HG03521 (cell line): ENCODE data around the gene CYP2A7.
"Not testable (repeated sequence)": the region's sequence is repeated elsewhere in the genome, so short reads cannot be mapped to it uniquely, and the experiment has no call there.

ENCODE experiments used
- ATAC-seq: cut with Tn5 transposase; IDR thresholded peaks from one replicate; pipeline ENCODE4 v1.9.1; 2021; ENCODE audit warnings: mild to moderate bottlenecking, moderate library complexity; ENCODE audit not compliant: unreplicated experiment

Gene CYP2A7, protein sequence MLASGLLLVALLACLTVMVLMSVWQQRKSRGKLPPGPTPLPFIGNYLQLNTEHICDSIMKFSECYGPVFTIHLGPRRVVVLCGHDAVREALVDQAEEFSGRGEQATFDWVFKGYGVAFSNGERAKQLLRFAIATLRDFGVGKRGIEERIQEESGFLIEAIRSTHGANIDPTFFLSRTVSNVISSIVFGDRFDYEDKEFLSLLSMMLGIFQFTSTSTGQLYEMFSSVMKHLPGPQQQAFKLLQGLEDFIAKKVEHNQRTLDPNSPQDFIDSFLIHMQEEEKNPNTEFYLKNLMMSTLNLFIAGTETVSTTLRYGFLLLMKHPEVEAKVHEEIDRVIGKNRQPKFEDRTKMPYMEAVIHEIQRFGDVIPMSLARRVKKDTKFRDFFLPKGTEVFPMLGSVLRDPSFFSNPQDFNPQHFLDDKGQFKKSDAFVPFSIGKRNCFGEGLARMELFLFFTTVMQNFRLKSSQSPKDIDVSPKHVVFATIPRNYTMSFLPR

GRCh38 chr19:40882062-40882461, at the start of gene CYP2A7:
CYP2A7 (minus strand) TSS chr19:40882231; CDS start chr19:40882210, 21 bp downstream.
- ATAC-seq: not testable (repeated sequence)

DNA sequence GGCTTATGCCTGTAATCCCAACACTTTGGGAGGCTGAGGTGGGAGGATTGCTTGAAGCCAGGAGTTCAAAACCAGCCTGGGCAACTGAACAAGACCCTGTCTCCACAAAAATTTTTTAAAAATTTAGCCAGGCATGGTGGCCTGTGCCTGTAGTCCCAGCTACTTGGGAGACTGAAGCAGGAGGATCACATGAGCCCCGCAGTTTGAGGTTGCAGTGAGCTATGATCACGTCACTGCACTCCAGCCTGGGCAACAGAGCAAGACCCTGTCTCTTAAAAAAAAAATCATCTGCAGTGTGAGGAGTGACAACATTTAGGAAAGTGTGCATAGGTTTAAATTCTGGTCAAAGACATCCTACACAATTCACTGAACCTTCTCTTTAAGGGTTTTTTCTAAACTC, 48.8 kb upstream of the CYP2A7 start:
- not testable (repeated sequence) for ATAC-seq

DNA sequence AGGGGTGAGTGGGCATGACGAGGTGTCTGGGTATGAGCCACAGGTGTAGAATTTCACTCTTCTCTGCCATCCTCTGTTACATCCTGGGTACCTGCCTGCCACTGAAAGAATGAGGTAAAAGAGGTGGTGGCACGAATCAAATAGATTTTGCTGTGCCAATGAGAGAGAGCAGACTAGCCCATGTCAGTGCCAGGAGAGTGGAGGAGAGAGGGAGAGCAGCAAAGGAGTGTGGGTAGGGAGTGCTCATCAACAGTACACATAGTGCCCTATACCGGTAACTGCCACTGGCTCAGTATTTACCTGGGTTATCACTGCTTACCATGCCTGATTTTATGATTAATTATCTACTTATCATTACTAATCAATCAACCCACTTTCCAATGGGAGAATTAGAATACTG, 47.9 kb upstream of the CYP2A7 start:
- ATAC-seq: not testable (repeated sequence)

DNA sequence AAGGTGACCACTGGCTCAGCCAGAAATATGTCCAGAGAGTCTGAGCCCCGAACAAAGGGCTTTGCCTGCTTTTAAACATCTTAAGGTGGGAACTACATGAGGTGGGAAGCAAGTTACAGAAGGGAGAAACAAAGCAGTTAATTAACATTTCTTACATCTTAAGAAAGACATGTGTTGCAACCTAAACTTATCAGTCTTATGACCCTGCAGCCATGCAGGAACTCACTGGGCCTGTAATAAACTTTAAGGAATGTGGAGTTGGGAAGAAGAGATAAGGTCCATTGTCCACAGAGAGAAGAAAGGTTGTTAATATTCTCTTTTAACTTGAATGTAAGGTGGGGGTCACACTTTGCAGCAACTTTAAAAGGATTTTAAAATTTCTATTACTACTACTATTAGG, 46.8 kb upstream of the CYP2A7 start:
- ATAC-seq: no peak

- no peak for ATAC-seq
Measured at GRCh38 chr19:40927567-40927966, 45.5 kb upstream of the CYP2A7 start.

GRCh38 chr19:40926276-40926675, 44.2 kb upstream of the CYP2A7 start:
- ATAC-seq: not testable (repeated sequence)

- no peak for ATAC-seq
Measured at GRCh38 chr19:40923934-40924391, 41.9 kb upstream of the CYP2A7 start.

DNA sequence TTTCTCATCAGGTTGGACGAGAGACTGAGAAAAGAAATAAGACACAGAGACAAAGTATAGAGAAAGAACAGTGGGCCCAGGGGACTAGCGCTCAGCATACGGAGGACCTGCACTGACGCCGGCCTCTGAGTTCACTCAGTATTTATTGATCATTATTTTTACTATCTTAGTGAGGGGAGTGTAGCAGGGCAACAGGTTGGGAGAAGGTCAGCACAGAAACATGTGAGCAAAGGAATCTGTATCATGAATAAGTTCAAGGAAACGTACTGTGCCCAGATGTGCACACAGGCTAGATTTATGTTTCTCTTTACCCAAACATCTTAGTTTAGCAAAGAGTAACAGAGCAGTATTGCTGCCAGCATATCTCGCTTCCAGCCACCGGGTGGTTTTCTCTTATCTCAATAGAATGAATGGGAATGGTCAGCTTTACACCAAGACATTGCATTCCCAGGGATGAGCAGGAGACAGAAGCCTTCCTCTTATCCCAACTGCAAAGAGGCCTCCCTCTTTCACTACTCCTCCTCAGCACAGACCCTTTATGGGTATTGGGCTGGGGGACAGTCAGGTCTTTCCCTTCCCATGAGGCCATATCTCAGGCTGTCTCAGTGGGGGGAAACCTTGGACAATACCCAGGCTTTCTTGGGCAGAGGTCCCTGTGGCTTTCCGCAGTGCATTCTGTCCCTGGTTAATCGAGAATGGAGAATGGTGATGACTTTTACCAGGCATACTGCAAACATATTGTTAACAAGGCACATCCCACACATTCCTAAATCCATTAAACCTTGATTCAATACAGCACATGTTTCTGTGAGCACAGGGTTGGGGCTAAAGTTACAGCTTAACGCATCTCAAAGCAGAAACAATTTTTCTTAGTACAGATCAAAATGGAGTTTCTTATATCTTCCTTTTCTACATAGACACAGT, 40.5 kb upstream of the CYP2A7 start:
- not testable (repeated sequence) for ATAC-seq

DNA sequence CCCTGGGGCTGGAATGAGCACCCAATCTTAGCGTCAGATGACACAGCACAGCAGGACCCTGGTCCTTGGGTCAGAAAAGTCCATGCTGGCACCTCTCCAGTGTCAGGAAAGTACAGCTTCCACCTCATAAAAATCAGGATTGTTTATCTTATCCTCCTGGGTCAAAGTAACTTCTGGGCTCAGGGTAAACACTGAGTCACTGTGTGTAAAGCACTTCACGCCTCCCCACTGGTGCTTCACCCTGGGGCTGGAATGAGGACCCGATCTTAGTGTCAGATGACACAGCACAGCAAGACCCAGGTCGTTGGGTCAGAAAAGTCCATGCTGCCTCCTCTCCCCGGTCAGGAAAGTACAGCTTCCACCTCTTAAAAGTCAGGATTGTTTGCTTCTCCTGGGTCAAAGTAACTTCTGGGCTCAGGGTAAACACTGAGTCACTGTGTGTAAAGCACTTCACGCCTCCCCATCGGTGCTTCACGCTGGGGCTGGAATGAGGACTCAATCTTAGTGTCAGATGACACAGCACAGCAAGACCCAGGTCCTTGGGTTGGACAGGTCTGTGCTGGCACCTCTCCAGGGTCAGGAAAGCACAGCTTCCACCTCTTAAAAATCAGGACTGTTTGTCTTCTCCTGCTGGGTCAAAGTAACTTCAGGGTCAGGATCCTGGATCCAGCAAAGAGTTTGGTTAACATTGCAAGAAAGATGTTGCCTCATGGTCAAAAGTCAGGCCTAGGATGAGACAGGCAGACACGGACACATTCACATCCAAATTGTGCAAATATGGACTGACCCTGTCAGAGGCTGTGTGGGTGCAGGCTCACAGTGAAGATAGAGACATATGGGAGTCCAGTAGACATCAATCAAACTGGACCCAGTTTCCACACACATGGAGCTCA, 39.2 kb upstream of the CYP2A7 start:
- no peak for ATAC-seq

GRCh38 chr19:40920300-40921004, 38.4 kb upstream of the CYP2A7 start:
- ATAC-seq: no peak

- not testable (repeated sequence) for ATAC-seq
Measured at GRCh38 chr19:40919530-40920299, 37.7 kb upstream of the CYP2A7 start.

DNA sequence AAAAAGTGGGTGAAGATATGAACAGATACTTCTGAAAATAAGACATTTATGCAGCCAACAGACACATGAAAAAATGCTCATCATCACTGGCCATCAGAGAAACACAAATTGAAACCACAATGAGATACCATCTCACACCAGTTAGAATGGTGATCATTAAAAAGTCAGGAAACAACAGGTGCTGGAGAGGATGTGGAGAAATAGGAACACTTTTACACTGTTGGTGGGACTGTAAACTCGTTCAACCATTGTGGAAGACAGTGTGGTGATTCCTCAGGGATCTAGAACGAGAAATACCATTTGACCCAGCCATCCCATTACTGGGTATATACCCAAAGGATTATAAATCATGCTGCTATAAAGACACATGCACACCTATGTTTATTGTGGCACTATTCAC, 36.3 kb upstream of the CYP2A7 start:
- ATAC-seq: not testable (repeated sequence)

DNA sequence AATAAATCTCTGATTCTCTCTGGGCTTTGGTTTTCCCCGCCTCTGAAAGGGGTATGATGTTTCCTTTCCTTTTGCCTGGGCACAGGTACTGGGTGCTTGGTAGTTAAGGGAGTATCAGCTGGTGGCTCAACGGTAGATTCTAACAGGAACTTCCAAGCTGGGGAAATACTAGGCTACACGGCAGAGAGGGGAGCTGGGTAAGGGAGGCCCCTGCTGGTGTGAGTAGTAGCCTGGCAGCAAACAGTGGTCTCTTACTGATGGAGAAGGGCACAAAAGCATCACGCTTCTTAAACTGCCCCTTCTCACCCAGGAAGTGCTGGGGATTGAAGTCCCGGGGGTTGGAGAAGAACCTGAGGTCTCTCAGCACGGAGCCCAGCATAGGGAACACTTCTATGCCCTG, 26.9 kb upstream of the CYP2A7 start:
- no peak for ATAC-seq

DNA sequence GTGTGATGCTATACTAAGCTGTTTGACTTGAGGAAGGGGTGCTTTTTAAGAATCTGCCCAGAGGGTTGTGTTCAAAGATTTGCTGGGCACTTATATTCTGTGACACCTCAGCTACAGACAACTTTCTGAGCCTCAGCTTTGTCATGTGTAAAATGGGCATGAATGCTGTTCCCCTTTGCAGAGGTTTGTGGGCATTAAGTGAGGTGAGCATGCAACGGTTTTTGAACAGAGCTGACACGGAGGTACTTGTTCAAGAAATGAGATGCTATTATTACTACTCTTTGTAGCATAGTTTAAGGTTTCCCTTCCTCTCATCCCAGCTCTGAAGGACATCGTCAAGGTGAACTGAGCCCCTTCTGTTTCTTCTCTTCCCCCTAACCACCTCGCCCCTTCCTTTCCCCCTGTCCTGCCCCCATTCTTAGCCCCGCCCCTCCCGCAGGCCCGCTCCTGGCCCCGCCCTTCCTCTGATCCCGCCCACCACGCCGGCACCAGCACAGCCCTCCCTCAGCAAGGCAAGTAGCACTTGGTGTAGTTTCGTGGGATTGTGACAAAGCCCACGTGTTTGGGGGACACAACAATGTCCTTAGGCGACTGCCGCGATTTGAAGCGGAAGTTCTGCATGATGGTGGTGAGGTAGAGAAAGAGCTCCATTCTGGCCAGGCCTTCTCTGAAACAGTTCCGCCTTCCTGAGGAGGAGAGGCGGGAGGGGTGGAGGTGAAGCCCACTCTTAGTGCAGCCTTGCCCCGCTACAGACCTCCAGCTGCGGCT, 26.1 kb upstream of the CYP2A7 start:
- no peak for ATAC-seq

- no peak for ATAC-seq
Measured at GRCh38 chr19:40906512-40906911, 24.5 kb upstream of the CYP2A7 start.

- ATAC-seq: not testable (repeated sequence)
Measured at GRCh38 chr19:40904673-40905156, 22.7 kb upstream of the CYP2A7 start.

- ATAC-seq: not testable (repeated sequence)
Measured at GRCh38 chr19:40901975-40902750, 20.1 kb upstream of the CYP2A7 start.
